ENCODE data around the gene HSPB1.
"Not testable (repeated sequence)": the region's sequence is repeated elsewhere in the genome, so short reads cannot be mapped to it uniquely, and the experiment has no call there.

HSPB1 gene

DNA sequence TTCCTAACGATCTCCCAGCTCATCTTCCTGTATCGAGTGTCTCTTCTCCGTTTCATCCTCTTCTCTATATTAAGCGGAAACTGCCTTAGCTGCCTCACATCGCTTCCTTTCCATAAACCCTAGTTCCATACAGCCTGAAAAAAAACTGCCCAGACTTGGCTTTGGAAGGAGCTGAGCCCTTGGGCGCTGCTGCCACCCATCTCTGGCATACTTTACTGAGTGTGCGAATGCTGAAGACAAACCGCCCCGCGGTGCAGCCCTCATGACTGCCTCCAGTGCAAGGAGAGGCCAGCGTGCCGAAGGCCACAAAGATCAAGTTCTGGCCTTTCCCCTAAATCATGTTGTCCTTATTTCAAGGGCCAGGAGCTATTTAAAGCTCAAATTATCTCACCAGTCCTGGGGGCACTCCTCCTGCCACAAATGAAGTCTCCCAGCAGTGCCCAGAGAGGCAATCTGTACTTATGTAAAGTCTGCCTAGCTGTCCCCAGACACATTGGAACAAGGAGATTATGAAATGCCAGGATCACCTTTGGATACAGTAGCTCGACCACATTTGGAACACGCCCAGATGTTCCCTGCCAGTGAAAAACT, 31.1 kb downstream of the HSPB1 start:
- no peak for DNase-seq (ENCODE audit: low read depth in 2 of 2)

DNA sequence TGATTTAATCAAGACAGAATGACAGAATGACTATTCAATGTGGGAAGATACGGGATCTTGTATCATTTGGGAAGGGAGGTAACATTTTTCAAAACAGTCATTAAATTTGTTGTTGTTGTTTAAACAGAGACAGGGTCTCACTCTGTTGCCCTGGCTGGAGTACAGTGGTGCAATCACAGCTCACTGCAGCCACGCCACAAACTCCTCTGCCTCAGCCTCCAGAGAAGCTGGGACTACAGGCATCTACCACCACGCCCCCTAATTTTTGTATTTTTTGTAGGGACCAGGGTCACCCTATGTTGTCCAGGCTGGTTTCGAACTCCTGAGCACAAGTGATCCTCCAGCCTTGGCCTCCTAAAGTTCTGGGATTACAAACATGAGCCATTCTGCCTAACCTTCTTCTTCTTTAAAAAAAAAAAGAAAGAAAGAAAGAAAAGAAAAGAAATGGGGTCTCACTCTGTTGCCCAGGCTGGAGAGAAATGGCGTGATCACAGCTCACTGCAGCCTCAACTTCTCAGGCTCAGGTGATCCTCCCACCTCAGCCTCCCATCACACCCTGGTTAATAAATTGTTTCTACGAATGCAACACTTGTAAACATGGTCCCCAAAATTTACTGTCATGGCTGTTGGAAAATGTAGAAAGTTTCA, 32.0 kb downstream of the HSPB1 start:
- no peak for DNase-seq (ENCODE audit: low read depth in 2 of 2)

DNA sequence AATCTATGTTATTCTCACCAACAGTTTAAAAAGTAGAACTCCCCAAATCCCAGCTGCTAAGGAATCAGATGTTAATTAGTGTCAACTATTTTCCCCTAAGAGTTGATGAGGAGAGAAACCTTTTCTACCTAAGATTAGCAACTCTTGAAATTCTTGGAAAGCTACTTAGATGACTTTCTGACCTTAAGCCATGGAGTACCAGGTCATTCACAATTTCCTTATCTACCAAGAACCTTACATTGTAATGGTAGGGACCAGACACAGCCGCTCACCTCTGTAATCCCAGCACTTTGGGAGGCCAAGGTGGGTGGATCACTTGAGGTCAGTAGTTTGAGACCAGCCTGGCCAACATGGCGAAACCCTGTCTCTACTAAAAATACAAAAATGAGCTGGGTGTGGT, 32.9 kb downstream of the HSPB1 start:
- DNase-seq (ENCODE audit: low read depth in 2 of 2): not testable (repeated sequence)

DNA sequence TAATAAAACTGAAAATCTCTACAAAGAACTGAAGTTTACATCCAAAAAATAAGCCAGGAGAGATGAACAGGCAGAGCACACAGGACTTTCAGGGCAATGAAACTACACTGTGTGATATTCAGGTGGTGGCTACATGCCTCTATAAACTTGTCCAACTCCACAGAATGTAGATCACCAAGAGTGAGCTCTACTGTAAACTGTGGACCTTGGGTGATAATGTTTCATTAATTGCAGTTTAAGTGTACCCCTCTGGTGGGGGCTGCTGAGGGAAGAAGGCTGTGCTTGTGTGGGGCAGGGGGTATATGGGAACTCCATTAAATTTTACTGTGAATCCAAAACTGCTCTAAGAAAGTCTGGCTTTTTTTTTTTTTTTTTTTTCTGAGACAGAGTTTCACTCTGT, 33.6 kb downstream of the HSPB1 start:
- DNase-seq (ENCODE audit: low read depth in 2 of 2): no peak

DNA sequence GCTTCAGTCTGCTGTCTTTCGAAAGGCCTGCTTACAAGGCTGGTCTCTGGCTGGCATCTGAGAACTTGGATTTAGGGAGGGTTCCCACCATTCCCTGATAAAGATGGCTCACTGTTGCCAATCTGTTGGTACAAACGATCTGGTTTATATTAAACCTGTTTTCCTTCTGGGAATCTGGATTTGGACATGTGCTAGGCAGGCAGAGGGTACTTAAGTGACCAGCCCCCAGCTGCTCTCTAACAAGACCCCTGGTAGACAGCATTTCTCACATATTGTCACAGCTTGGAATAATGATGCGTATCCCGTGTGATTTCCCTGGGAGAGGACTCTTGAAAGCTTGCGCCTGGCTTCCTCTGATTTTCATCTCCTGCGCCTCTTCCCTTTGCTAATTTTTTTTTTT, 34.7 kb downstream of the HSPB1 start:
- DNase-seq (ENCODE audit: low read depth in 2 of 2): no peak

DNA sequence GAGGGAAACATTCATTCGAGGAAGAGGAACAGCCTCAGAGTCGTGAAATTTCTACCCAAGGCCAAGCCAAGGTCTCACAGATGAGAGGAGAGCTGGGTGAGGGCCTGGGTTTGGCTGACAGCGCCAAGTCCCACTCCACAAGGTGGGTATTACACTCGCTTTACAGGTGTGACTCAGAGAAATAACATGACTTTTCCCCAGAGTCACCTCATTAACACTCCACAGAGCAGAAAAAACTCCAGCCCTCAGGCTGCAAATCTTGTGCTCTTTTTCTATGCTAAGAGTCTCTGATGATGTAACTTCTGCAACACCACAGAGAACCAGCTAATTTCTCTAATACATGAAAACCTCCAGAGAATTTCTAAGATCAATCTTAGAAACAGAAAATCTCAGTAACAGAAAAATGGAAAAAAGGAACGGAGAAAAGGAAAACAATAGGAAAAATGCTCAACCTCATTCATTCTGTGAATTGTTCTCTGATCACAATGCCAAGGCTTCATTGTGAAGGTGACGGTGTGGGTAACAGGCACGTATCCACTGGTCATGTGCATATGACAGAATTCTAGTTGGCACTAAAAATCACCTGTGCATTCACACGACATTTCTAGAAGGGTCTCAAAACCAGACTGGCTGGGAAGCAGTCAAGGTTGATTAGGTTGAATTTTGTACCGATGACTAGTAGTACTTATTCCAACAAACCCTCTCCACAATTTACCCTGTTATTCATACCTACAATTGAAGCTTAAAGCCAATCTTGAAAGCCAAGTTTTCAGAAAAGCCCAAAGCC, 36.0 kb downstream of the HSPB1 start:
- no peak for DNase-seq (ENCODE audit: low read depth in 2 of 2)

DNA sequence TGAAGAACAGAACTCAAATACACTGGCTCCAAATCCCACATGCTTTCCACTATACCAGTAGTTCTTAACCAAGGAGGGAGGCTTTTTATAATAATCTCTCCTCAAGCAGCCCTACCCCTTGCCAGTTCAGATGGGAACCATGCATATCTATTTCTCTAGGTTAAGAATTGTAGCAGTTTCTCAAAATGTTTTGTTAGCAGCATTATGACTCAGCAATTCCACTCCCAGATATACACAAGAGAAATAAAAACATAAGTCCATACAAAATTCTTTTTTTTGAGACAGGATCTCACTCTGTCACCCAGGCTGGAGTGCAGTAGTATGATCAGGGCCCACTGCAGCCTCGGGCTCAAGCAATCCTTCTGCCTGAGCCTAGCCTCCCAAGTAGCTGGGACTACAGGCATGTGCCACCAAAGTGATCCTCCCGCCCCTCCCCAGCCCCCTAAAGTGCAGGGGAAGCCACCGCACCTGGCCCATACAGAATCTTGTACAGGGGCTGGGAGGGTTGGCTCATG, 38.2 kb downstream of the HSPB1 start:
- no peak for DNase-seq (ENCODE audit: low read depth in 2 of 2)

DNA sequence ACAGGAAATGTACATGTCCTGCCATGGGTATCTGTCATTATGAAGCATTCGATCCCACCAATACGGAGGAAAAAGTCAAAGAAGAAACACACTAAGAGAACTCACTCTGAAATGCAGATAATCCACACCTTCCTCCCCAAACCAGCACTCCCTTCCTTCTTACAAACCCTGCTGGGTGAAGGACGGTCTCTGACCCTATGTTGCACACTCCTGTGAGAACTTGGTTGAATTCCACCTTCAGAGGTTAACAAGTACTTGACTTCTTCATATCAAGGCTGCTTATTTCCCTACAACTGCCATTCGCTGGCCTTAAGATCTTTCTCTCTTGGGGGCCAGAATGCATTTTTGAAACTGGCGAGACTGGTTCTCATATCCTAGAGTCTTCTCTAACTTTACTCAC, 39.7 kb downstream of the HSPB1 start:
- DNase-seq (ENCODE audit: low read depth in 2 of 2): no peak

DNA sequence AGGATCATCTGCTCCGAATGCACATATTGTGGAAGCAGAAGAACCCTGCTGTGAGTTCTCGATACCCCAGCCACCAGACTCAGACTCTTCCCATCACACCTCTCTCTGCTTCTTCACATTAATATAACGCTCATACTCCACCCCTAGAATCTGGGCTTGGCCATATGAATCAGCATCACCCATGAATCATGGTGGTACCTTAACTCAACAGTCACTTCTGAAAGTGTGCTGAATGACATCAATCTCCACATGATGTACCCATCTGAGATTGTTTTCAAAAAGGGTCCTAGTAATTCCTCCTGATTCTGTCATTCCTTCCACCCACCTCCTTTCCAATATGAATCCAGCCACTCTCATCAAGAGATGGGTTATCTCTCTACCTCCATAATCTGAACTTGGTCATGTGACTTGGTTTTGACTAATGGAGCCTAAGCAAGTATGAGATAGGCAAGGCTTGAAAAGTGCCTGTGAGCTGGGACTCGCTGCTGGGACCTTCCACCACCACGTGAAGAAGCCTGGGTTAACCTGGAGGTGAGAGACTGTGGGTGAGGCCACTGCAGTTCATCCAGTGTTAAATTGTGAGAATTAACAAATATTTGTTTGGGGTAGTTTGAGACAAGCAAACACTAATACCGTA, 40.9 kb downstream of the HSPB1 start:
- DNase-seq (ENCODE audit: low read depth in 2 of 2): no peak

DNA sequence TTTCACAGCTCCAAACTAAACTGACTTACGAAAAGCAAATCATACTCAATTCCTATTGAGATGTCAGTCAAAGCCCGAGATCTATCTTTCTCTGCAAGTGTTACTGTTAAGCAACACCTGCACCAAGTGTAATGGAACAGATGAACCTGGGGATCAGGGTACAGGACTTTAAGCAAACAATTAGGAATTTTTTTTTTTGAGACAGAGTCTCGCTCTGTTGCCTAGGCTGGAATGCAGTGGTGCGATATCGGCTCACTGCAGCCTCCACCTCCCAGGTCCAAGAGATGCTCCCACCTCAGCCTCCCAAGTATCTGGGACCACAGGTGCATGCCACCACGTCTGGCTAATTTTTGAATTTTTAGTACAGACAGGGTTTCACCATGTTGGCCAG, 41.5 kb downstream of the HSPB1 start:
- DNase-seq (ENCODE audit: low read depth in 2 of 2): no peak

DNA sequence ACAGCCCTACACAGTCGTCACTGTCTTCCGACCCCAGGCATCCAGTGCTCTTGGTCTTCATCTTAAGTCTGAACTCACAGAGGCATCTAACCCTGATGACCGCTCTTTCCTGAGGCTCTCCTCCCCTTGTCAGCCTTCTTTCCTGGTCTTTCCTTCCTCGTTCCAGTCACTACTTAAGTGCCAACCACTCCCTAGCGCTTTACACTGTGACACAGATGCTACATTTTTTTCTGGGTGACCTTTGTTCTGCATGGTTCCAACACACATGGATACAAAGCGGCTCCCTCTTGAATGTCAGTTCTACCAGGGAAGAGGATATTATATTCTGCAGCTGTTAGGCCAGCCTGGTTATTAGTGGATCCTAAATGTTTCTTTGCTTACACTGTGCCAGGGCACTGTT, 43.6 kb downstream of the HSPB1 start:
- DNase-seq (ENCODE audit: low read depth in 2 of 2): no peak

DNA sequence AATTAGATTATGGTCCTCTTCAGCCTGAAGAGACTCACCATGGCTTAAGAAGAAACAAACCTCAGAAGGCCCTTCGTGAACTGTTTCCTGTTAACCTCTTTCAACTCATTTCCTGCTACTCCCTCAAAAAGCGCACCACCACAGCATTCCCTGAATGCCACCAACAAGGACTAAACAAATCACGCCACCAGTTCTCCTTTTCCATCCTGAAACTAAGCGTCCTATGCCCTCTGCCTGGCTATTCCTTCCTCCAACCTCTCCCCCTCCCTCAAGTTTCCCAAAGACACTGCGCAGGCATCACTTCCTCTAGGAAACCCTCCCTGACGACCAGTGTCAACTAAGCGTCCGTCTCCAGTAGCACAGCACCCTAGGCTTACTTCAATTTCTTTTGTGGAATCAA, 44.3 kb downstream of the HSPB1 start:
- no peak for DNase-seq (ENCODE audit: low read depth in 2 of 2)

DNA sequence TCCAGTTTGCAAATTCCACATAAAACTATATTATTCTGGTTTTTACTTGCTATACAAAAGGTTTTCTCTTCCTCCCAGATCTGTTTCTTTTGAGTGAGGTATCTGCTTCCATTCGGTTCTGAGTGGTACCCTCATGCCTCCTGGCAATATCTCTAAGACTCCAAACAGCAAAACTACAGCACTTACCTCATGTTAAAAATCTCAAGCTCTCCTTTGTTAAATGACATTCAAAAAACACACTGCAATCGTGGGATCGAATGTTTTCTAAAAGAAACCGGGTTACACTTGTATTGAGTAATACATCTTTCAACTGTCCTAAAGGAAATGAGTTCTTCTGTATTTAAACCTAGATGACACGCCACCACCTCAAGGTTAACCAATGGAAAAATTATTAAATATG, 45.2 kb downstream of the HSPB1 start:
- DNase-seq (ENCODE audit: low read depth in 2 of 2): no peak

DNA sequence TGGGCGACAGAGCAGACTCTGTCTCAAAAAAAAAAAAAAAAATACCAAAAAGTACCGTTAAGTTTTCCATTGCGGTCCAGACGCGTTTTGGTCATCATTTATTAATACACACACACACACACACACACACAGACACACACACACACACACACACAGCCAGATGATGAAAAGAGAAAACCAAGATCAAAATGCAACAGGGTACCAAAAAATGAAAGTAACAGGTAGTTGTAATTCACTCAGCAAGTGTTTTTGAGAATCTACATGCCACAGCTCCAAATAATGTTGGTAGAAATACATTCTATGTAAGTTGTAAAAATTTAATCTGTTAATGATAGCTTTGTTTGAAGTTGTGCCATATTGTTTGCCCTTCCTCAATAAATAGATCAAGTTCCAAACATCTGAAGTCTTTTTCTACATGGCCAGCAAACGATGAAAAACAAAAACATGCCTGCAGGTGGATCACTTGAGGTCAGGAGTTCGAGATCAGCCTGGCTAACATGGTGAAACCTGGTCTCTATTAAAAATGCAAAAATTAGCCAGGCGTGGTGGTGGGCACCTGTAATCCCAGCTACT, 46.9 kb downstream of the HSPB1 start:
- DNase-seq (ENCODE audit: low read depth in 2 of 2): no peak

DNA sequence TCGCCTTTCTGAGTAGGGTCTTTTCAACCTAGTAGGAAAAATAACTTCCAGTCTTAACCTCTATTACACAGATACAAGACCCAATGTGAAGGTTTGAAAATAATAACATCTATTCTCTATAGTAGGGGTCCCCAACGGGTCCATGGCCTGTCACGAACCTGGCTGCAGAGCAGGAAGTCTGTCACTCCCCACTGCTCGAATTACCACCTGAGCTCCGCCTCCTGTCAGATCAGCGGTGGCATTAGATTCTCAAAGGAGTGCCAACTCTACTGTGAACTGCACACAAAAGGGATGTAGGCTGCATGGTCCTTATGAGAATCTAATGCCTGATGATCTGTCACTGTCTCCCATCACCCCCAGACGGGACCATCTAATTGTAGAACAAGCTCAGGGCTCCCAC, 48.9 kb downstream of the HSPB1 start:
- no peak for DNase-seq (ENCODE audit: low read depth in 2 of 2)

DNA sequence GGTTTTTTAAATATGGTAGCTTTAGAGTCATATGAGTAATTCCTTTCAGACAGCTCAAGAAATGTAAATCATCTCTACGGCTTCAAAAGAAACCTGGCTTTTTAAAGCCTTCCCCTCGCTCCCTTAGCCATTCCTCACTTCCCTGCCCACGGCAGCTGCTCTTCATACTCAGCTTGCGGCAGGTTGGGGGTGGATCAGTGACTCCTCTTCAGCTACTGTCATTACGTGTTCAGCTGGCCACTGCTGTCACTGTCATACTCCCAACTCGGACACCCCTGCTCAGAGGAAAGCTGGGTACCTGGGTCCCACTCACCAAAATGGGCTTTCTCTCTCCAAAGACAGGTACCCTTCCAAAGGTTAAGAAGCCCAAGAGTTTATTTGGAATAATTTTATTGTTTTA, 49.7 kb downstream of the HSPB1 start:
- no peak for DNase-seq (ENCODE audit: low read depth in 2 of 2)

DNA sequence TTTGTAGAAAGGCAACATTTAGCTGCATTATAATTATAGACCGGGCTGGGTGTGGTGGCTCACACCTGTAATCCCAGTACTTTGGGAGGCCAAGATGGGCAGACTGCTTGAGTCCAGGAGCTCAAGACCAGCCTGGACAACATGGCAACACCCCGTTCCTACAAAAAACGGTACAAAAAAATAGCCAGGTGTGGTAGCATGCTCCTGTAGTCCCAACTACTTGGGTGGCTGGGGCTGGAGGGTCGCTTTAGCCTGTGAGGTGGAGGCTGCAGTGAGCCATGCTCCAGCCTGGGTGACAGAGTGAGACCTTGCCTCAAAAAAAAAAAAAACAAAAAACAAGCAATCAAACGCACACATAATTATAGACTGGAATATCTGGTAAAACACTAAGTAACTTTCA, 51.3 kb downstream of the HSPB1 start:
- no peak for DNase-seq (ENCODE audit: low read depth in 2 of 2)

Measured in stimulated activated CD8-positive, alpha-beta memory T cell treated with anti-CD3 and anti-CD28 coated beads, Interleukin-7, amount 100 ng/mL, for 4 hours (primary cell).